Measurements from ENCODE around the gene SMAD2. TPM values are rescaled to one million over a fixed set of nuclear protein-coding genes. Genes with fewer than 3 reads are reported as not detected.

Gene SMAD2
- polyA plus RNA-seq, 2 of the 4 experiments (the other 2 are of a cell fraction): 131 to 229 TPM

DNA sequence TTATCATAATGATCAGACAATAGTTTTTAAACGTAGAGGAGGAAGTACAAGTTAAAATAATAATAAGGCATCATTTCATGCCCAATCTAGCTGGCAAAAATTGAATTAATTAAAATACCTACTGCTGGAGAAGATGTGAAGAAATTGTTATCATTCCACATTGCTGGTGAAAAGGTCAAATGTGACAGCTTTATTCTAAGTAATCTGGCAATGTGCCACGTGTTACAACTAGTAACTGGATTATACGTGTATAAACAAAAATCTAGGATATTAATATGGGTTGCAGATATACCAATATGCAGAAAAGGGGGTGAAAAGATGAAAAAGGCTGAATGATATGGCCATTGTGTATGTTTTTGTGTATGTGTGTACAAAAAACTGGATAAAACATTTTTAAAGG, 32.4 kb downstream of the SMAD2 start:
- peak overlapping the region; percentile 50 to 68; a peak in 5 of 6 replicates for H3K27ac ChIP-seq
- no peak overlapping the region for H3K4me3 ChIP-seq
- FAIRE-seq: no peak
- WGBS (ENCODE audit: missing lambda C conversion rate): 30% methylated on average over 3 of the region's 3 CpGs
- peaks cover 4% of the 10 kb centered on the region; the same call in 2 of the 3 replicates for H3K9me3 ChIP-seq
- H3K4me1 ChIP-seq: peaks cover 94% of the 10 kb centered on the region
- CTCF ChIA-PET: no interaction called here
- no peak for ATAC-seq
- DNase-seq (ENCODE audit: low read depth in 1 of 2, low spot score in 1 of 2): no peak
- POLR2A ChIA-PET: no interaction called here
- H3K4me2 ChIP-seq: peak overlapping the region; percentile 83
- TF ChIP-seq, protein P1, sequence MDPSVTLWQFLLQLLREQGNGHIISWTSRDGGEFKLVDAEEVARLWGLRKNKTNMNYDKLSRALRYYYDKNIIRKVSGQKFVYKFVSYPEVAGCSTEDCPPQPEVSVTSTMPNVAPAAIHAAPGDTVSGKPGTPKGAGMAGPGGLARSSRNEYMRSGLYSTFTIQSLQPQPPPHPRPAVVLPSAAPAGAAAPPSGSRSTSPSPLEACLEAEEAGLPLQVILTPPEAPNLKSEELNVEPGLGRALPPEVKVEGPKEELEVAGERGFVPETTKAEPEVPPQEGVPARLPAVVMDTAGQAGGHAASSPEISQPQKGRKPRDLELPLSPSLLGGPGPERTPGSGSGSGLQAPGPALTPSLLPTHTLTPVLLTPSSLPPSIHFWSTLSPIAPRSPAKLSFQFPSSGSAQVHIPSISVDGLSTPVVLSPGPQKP (IDR thresholded peaks at IDR 0.05; ENCODE audit: low read depth, low read length): no peak
- TF ChIP-seq RCOR1 (IDR thresholded peaks at IDR 0.05; ENCODE audit: low read depth, low read length): no peak
- TF ChIP-seq ZNF302 (CRISPR knock-in tag; IDR thresholded peaks at IDR 0.05): no peak
- TF ChIP-seq EP300 (IDR thresholded peaks at IDR 0.05): no peak
- TF ChIP-seq TFCP2L1 (CRISPR knock-in tag; IDR thresholded peaks at IDR 0.05): no peak
- TF ChIP-seq, protein P2, sequence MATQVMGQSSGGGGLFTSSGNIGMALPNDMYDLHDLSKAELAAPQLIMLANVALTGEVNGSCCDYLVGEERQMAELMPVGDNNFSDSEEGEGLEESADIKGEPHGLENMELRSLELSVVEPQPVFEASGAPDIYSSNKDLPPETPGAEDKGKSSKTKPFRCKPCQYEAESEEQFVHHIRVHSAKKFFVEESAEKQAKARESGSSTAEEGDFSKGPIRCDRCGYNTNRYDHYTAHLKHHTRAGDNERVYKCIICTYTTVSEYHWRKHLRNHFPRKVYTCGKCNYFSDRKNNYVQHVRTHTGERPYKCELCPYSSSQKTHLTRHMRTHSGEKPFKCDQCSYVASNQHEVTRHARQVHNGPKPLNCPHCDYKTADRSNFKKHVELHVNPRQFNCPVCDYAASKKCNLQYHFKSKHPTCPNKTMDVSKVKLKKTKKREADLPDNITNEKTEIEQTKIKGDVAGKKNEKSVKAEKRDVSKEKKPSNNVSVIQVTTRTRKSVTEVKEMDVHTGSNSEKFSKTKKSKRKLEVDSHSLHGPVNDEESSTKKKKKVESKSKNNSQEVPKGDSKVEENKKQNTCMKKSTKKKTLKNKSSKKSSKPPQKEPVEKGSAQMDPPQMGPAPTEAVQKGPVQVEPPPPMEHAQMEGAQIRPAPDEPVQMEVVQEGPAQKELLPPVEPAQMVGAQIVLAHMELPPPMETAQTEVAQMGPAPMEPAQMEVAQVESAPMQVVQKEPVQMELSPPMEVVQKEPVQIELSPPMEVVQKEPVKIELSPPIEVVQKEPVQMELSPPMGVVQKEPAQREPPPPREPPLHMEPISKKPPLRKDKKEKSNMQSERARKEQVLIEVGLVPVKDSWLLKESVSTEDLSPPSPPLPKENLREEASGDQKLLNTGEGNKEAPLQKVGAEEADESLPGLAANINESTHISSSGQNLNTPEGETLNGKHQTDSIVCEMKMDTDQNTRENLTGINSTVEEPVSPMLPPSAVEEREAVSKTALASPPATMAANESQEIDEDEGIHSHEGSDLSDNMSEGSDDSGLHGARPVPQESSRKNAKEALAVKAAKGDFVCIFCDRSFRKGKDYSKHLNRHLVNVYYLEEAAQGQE (IDR thresholded peaks at IDR 0.05): no peak
- TF ChIP-seq, protein P3, sequence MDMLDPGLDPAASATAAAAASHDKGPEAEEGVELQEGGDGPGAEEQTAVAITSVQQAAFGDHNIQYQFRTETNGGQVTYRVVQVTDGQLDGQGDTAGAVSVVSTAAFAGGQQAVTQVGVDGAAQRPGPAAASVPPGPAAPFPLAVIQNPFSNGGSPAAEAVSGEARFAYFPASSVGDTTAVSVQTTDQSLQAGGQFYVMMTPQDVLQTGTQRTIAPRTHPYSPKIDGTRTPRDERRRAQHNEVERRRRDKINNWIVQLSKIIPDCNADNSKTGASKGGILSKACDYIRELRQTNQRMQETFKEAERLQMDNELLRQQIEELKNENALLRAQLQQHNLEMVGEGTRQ (IDR thresholded peaks at IDR 0.05): no peak
- TF ChIP-seq, protein P4, sequence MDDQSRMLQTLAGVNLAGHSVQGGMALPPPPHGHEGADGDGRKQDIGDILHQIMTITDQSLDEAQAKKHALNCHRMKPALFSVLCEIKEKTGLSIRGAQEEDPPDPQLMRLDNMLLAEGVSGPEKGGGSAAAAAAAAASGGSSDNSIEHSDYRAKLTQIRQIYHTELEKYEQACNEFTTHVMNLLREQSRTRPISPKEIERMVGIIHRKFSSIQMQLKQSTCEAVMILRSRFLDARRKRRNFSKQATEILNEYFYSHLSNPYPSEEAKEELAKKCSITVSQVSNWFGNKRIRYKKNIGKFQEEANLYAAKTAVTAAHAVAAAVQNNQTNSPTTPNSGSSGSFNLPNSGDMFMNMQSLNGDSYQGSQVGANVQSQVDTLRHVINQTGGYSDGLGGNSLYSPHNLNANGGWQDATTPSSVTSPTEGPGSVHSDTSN (IDR thresholded peaks at IDR 0.05): no peak
- TF ChIP-seq, protein P5, sequence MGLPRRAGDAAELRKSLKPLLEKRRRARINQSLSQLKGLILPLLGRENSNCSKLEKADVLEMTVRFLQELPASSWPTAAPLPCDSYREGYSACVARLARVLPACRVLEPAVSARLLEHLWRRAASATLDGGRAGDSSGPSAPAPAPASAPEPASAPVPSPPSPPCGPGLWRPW (IDR thresholded peaks at IDR 0.05): no peak
- no peak for TF ChIP-seq HEYL (CRISPR knock-in tag; IDR thresholded peaks at IDR 0.05)
- TF ChIP-seq CBX2 (IDR thresholded peaks at IDR 0.05; ENCODE audit: borderline replicate concordance, low read depth): no peak
- TF ChIP-seq EHMT2 (IDR thresholded peaks at IDR 0.05; ENCODE audit: low read depth): no peak
- TF ChIP-seq TP53 (CRISPR knock-in tag; IDR thresholded peaks at IDR 0.05): no peak

DNA sequence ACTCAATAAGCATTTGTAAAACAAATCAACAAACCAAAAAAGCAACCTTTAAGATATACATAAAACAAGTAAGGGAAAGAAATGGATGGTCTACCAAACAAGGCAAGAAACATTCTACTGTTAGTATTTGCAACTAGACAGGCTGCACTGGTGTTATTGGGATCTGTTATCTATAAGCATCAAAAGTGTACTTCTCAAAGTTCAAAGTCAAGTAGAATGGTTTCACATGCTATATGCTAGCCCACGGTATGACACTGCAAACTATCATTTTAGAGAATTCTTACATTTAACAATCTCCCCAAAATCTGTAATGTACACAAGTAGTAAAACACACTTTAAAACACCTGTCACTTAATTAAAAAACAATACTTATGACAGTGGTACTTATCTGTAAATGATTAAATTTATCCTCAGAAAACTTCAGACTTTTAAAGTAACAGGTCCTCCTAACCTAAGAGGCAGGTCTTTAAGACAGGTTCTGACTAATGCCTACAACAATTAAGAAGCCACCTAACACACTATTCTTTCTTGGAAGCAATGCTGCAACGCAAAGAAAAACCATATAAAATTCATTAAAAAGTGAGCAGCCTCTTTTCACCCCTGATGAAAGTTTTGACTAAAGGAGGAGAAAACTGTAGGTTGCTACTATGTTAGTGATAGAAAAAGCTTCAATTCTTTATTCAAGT, 34.8 kb downstream of the SMAD2 start:
- TF ChIP-seq FOSB (CRISPR knock-in tag; IDR thresholded peaks at IDR 0.05): no peak
- no peak for TF ChIP-seq KDM1A (IDR thresholded peaks at IDR 0.05; ENCODE audit: low read depth)
- TF ChIP-seq HOXB13 (CRISPR knock-in tag; IDR thresholded peaks at IDR 0.05; ENCODE audit: low read depth): no peak
- TF ChIP-seq, protein P6, sequence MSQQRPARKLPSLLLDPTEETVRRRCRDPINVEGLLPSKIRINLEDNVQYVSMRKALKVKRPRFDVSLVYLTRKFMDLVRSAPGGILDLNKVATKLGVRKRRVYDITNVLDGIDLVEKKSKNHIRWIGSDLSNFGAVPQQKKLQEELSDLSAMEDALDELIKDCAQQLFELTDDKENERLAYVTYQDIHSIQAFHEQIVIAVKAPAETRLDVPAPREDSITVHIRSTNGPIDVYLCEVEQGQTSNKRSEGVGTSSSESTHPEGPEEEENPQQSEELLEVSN (IDR thresholded peaks at IDR 0.05; ENCODE audit: borderline replicate concordance, low read depth): no peak
- no peak for TF ChIP-seq ZNF302 (CRISPR knock-in tag; IDR thresholded peaks at IDR 0.05)
- TF ChIP-seq, protein P7, sequence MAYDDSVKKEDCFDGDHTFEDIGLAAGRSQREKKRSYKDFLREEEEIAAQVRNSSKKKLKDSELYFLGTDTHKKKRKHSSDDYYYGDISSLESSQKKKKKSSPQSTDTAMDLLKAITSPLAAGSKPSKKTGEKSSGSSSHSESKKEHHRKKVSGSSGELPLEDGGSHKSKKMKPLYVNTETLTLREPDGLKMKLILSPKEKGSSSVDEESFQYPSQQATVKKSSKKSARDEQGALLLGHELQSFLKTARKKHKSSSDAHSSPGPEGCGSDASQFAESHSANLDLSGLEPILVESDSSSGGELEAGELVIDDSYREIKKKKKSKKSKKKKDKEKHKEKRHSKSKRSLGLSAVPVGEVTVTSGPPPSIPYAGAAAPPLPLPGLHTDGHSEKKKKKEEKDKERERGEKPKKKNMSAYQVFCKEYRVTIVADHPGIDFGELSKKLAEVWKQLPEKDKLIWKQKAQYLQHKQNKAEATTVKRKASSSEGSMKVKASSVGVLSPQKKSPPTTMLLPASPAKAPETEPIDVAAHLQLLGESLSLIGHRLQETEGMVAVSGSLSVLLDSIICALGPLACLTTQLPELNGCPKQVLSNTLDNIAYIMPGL (CRISPR knock-in tag; IDR thresholded peaks at IDR 0.05; ENCODE audit: borderline replicate concordance): no peak
- no peak for TF ChIP-seq TP53 (CRISPR knock-in tag; IDR thresholded peaks at IDR 0.05)
- TF ChIP-seq SMC3 (IDR thresholded peaks at IDR 0.05): no peak
- no peak for TF ChIP-seq EHF (CRISPR knock-in tag; IDR thresholded peaks at IDR 0.05)
- TF ChIP-seq RFX5 (IDR thresholded peaks at IDR 0.05): no peak
- no peak for TF ChIP-seq NFE2L2 (conservative IDR thresholded peaks at IDR 0.05; ENCODE audit: low read length)
- no peak for TF ChIP-seq POLR2A (IDR thresholded peaks at IDR 0.05; ENCODE audit: low read length)
- TF ChIP-seq, protein P5 (IDR thresholded peaks at IDR 0.05): no peak
- 53% methylated on average over 2 of the region's 2 CpGs for WGBS (ENCODE audit: missing lambda C conversion rate)
- ATAC-seq (no peak), FAIRE-seq (no peak), DNase-seq (ENCODE audit: low read depth in 1 of 2, low spot score in 1 of 2) (no peak)
- Histone ChIP-seq H3K4me1 (peaks cover 98% of the 10 kb centered on the region), H3K4me2 (peak overlapping the region; percentile 40), H3K9me3 (no peaks in the 10 kb centered on the region), H3K4me3 (no peak overlapping the region), H3K27ac (peak overlapping the region in 1 of 2 experiments; percentile 64; a peak in 2 of 6 replicates)
- POLR2A ChIA-PET: interaction anchor here (1.0 kb wide), 1 partner anchor 108 kb away, joined by 3 read pairs; no protein-coding TSS in a partner anchor
- CTCF ChIA-PET: no interaction called here
